IMR-90 (cell line): Measurements from ENCODE around the gene FAM120A. TPM values are rescaled to one million over a fixed set of nuclear protein-coding genes. Genes with fewer than 3 reads are reported as not detected.

Source experiments
- ATAC-seq: fragments of 200-7000 bp; cut with Tn5 transposase; 2 replicates; pipeline ENCODE4 v1.9.1; 2020; ENCODE audit warnings: low read depth, mild to moderate bottlenecking, moderate library complexity
- BruUV-seq: library from RNA; stranded (reverse); fragments of 400-500 nt; replicated peaks from 2 replicates; lab custom pipeline; 2021; lab: Mats Ljungman, UMichigan
- CTCF ChIA-PET: fragments of 300-600 bp; formaldehyde crosslinking; extraction: SDS; loops from one replicate; lab custom pipeline; 2021; ENCODE audit warnings: antibody characterized with exemption; lab: Yijun Ruan, JAX
- POLR2A ChIA-PET: fragments of 300-600 bp; sonication (Branson Sonifier 250); formaldehyde crosslinking; loops from one replicate; lab custom pipeline; 2022; ENCODE audit warnings: antibody characterized with exemption; ENCODE audit not compliant: unreplicated experiment; lab: Charles Lee
- DNase-seq: peaks from one replicate; pipeline ENCODE4 v3.0.0; 2013
- H2AFZ ChIP-seq: replicated peaks from 2 replicates; pipeline ENCODE3; 2013; ENCODE audit warnings: low read length, mild to moderate bottlenecking; ENCODE audit not compliant: poor library complexity
- H2AK5ac ChIP-seq: 2 replicates; pipeline ENCODE4 v1.6.1; 2013; ENCODE audit warnings: low read depth, low read length, inconsistent platforms
- H2AK9ac ChIP-seq: replicated peaks from 2 replicates; pipeline ENCODE3; 2013; ENCODE audit warnings: mild to moderate bottlenecking, low read depth, low read length, moderate library complexity; ENCODE audit not compliant: poor library complexity
- H2BK120ac ChIP-seq: 2 replicates; pipeline ENCODE4 v1.6.1; 2013; ENCODE audit warnings: low read depth, low read length, inconsistent platforms
- H2BK15ac ChIP-seq: 3 replicates; pipeline ENCODE4 v1.6.1; 2013; ENCODE audit warnings: low read depth, low read length, inconsistent platforms
- H2BK20ac ChIP-seq: 2 replicates; pipeline ENCODE4 v1.6.1; 2013; ENCODE audit warnings: low read depth, mild to moderate bottlenecking, inconsistent platforms, low read length, moderate library complexity
- H2BK5ac ChIP-seq: 2 replicates; pipeline ENCODE4 v1.6.1; 2013; ENCODE audit warnings: mild to moderate bottlenecking, low read depth, low read length, inconsistent platforms; ENCODE audit not compliant: poor library complexity, severe bottlenecking
- H3K14ac ChIP-seq: replicated peaks from 2 replicates; pipeline ENCODE4 v1.6.1; 2013; ENCODE audit warnings: low read depth, low read length, inconsistent platforms
- H3K18ac ChIP-seq: 2 replicates; pipeline ENCODE4 v1.6.1; 2013; ENCODE audit warnings: low read depth, low read length, control low read depth
- H3K23ac ChIP-seq: 2 replicates; pipeline ENCODE4 v1.6.1; 2013; ENCODE audit warnings: low read depth, low read length, inconsistent platforms
- H3K27ac ChIP-seq: 2 replicates; pipeline ENCODE4 v1.5.1; 2013; ENCODE audit warnings: mild to moderate bottlenecking, control low read depth, low read length; ENCODE audit not compliant: insufficient read depth
- H3K27me3 ChIP-seq: 2 replicates; pipeline ENCODE4 v1.6.1; 2013; ENCODE audit warnings: low read length; ENCODE audit not compliant: control insufficient read depth, insufficient read depth
- H3K36me3 ChIP-seq: 2 replicates; pipeline ENCODE4 v1.6.1; 2013; ENCODE audit warnings: low read length, mixed read lengths; ENCODE audit not compliant: control insufficient read depth, insufficient read depth
- H3K4ac ChIP-seq: 2 replicates; pipeline ENCODE4 v1.6.1; 2013; ENCODE audit warnings: low read depth, low read length, inconsistent platforms
- H3K4me1 ChIP-seq: 2 replicates; pipeline ENCODE4 v1.6.1; 2013; ENCODE audit warnings: low read length, mixed read lengths; ENCODE audit not compliant: control insufficient read depth, insufficient read depth
- H3K4me2 ChIP-seq: 2 replicates; pipeline ENCODE4 v1.6.1; 2013; ENCODE audit warnings: low read depth, mild to moderate bottlenecking, control low read depth, low read length, moderate library complexity
- H3K4me3 ChIP-seq: 2 replicates; pipeline ENCODE4 v1.5.1; 2013; ENCODE audit warnings: low read depth, mild to moderate bottlenecking, control low read depth, low read length, moderate library complexity; ENCODE audit not compliant: insufficient read depth
- H3K56ac ChIP-seq: 2 replicates; pipeline ENCODE4 v1.6.1; 2013; ENCODE audit warnings: low read length, inconsistent platforms; ENCODE audit not compliant: insufficient read depth; ENCODE audit errors: extremely low read depth
- H3K79me1 ChIP-seq, 2 experiments: 2 replicates each; pipeline ENCODE4 v1.6.1; 2013; ENCODE audit warnings: low read length in 2 of 2, inconsistent platforms in 1 of 2, low read depth in 1 of 2
- H3K9ac ChIP-seq: 2 replicates; pipeline ENCODE4 v1.6.1; 2013; ENCODE audit warnings: low read depth, low read length, control low read depth
- H3K9me1 ChIP-seq: 2 replicates; pipeline ENCODE4 v1.6.1; 2013; ENCODE audit warnings: low read length, inconsistent platforms; ENCODE audit not compliant: insufficient read depth
- H3K9me3 ChIP-seq: 2 replicates; pipeline ENCODE4 v1.6.1; 2013; ENCODE audit warnings: low read length; ENCODE audit not compliant: control insufficient read depth, insufficient read depth
- H4K20me1 ChIP-seq: 2 replicates; pipeline ENCODE4 v1.6.1; 2013; ENCODE audit warnings: low read length, inconsistent platforms; ENCODE audit not compliant: insufficient read depth
- H4K5ac ChIP-seq: 2 replicates; pipeline ENCODE4 v1.6.1; 2013; ENCODE audit warnings: mild to moderate bottlenecking, low read depth, low read length, control low read depth
- H4K8ac ChIP-seq, 2 experiments: 2 replicates each; pipeline ENCODE4 v1.6.1; 2013; ENCODE audit warnings: low read depth in 2 of 2, low read length in 2 of 2, control low read depth in 1 of 2, inconsistent platforms in 1 of 2
- H4K91ac ChIP-seq: 2 replicates; pipeline ENCODE4 v1.6.1; 2013; ENCODE audit warnings: low read depth, low read length, inconsistent platforms; ENCODE audit not compliant: insufficient read depth
- BHLHE40 ChIP-seq: fragments of 150-350 bp; IDR thresholded peaks from 2 replicates; pipeline ENCODE4 v1.6.1; 2016; ENCODE audit warnings: mild to moderate bottlenecking, low read depth, low read length
- CHD1 ChIP-seq: IDR thresholded peaks from 2 replicates; pipeline ENCODE4 v1.6.1; 2012; ENCODE audit warnings: low read depth, low read length, improper control_type of control experiment
- NFE2L2 ChIP-seq: fragments of 150-350 bp; IDR thresholded peaks from 2 replicates; pipeline ENCODE4 v1.6.1; 2016; ENCODE audit warnings: low read depth, mild to moderate bottlenecking, low read length
- POLR2A ChIP-seq: IDR thresholded peaks from 2 replicates; pipeline ENCODE4 v1.6.1; 2012; ENCODE audit warnings: mild to moderate bottlenecking, low read depth, low read length
- RFX5 ChIP-seq: IDR thresholded peaks from 2 replicates; pipeline ENCODE4 v1.8.0; 2012; ENCODE audit warnings: low read depth, mild to moderate bottlenecking, low read length, moderate library complexity
- WGBS, 2 experiments: methylation state at CpG; one replicate each; pipeline versions ENCODE4 v1.1.5 to v1.1.7; 2013; ENCODE audit warnings: missing lambda C conversion rate in 2 of 2; ENCODE audit not compliant: insufficient read length in 1 of 2; ENCODE audit errors: extremely low coverage in 2 of 2; 5-methylcytosine and 5-hydroxymethylcytosine counted together
- dilution Hi-C: fragments of 300-500 bp; cut with HindIII; formaldehyde crosslinking; loops from one replicate; pipeline ENCODE4 v1.14.3; 2018; ENCODE audit warnings: low sequenced_read_pairs; ENCODE audit not compliant: unreplicated experiment
- in situ Hi-C: fragments of 300-500 bp; cut with MboI; formaldehyde crosslinking; loops from 3 replicates; pipeline ENCODE4 v1.14.3; 2019; ENCODE audit warnings: low sequenced_read_pairs, inconsistent platforms, mixed read lengths
- intact Hi-C: fragments of 100-400 bp; cut with micrococcal nuclease; formaldehyde crosslinking; loops from 2 replicates; pipeline ENCODE4 v1.10.0; 2022
- polyA plus RNA-seq, 3 experiments: library from polyadenylated mRNA; depleted of rRNA; stranded (reverse); fragments of >200 nt; gene quantifications; 2 replicates each; pipeline ENCODE4 v1.2.3, GENCODE V29; 2012; ENCODE audit warnings: low replicate concordance in 1 of 3
- total RNA-seq: library from RNA; depleted of rRNA; stranded (reverse); fragments of >200 nt; gene quantifications from 2 replicates; pipeline ENCODE4 v1.2.3, GENCODE V29; 2012
- TF ChIP-seq, protein P1 (sequence below): conservative IDR thresholded peaks from 2 replicates; pipeline ENCODE4 v1.5.1; 2012; ENCODE audit warnings: mild to moderate bottlenecking, low read depth, low read length, improper control_type of control experiment
- TF ChIP-seq, protein P2 (sequence below): fragments of 150-350 bp; IDR thresholded peaks from 2 replicates; pipeline ENCODE4 v1.6.1; 2017; ENCODE audit warnings: mild to moderate bottlenecking, antibody characterized with exemption, low read length, low read depth

Gene FAM120A
- total and polyA plus RNA-seq, 2 of the 4 experiments (the other 2 are of a cell fraction) = 61.6 to 75.1 TPM

DNA sequence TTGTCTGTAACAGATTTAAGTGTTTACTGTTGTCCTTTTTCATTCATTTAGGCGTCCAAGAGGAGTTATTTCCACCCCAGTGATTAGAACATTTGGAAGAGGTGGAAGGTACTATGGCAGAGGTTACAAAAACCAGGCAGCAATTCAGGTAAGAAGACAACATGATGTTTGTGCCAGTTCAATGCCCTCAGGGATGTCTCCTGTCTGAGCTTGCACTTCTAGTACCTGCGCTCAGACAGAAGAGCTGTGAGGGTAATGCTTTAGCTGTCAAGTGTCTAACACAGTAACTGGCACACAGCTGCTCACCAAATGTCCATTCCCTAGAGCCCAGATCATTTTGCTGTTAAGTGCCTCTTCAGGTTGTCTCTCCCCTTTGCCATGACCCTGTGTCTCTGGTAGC, 110.7 kb downstream of the FAM120A start:
- dilution Hi-C loops = loop anchor here (10.0 kb wide), 1 partner anchor 97 kb away; no protein-coding TSS in a partner anchor
- 100% methylated on average over 1 of the region's 2 CpGs; no CpG with 5 or more reads in 1 of the 2 experiments for WGBS, 2 experiments
- in situ Hi-C loops = loop anchor here (10.0 to 25.0 kb wide), 2 partner anchors 107 to 450 kb away; partner anchors contain the start of genes FAM120A and FAM120AOS
- Histone ChIP-seq H4K5ac (no peak overlapping the region), H3K4ac (no peak overlapping the region), H3K4me2 (no peak overlapping the region), H3K4me3 (no peak overlapping the region), H4K20me1 (no peaks in the 10 kb centered on the region), H2AK9ac (no peak overlapping the region), H2BK20ac (no peak overlapping the region), H3K27ac (no peak overlapping the region), H3K18ac (no peak overlapping the region), H3K79me1 (peaks cover 3 to 5% of the 10 kb centered on the region in 2 experiments), H3K14ac (no peak overlapping the region), H2BK15ac (no peak overlapping the region), H3K9me3 (no peaks in the 10 kb centered on the region), H4K91ac (no peak overlapping the region), H4K8ac (no peak overlapping the region), H3K9me1 (peaks cover 2% of the 10 kb centered on the region), H3K27me3 (no peaks in the 10 kb centered on the region), H2BK5ac (no peak overlapping the region), H2AK5ac (no peak overlapping the region), H3K23ac (no peak overlapping the region), H3K36me3 (peaks cover 43% of the 10 kb centered on the region), H3K56ac (no peak overlapping the region), H3K4me1 (peaks cover 2% of the 10 kb centered on the region), H2AFZ (no peak overlapping the region), H2BK120ac (no peak overlapping the region), H3K9ac (no peak overlapping the region)
- TF ChIP-seq RFX5 = no peak
- TF ChIP-seq BHLHE40 = no peak
- TF ChIP-seq, protein P1, sequence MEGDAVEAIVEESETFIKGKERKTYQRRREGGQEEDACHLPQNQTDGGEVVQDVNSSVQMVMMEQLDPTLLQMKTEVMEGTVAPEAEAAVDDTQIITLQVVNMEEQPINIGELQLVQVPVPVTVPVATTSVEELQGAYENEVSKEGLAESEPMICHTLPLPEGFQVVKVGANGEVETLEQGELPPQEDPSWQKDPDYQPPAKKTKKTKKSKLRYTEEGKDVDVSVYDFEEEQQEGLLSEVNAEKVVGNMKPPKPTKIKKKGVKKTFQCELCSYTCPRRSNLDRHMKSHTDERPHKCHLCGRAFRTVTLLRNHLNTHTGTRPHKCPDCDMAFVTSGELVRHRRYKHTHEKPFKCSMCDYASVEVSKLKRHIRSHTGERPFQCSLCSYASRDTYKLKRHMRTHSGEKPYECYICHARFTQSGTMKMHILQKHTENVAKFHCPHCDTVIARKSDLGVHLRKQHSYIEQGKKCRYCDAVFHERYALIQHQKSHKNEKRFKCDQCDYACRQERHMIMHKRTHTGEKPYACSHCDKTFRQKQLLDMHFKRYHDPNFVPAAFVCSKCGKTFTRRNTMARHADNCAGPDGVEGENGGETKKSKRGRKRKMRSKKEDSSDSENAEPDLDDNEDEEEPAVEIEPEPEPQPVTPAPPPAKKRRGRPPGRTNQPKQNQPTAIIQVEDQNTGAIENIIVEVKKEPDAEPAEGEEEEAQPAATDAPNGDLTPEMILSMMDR = no peak
- TF ChIP-seq POLR2A = no peak
- TF ChIP-seq, protein P2, sequence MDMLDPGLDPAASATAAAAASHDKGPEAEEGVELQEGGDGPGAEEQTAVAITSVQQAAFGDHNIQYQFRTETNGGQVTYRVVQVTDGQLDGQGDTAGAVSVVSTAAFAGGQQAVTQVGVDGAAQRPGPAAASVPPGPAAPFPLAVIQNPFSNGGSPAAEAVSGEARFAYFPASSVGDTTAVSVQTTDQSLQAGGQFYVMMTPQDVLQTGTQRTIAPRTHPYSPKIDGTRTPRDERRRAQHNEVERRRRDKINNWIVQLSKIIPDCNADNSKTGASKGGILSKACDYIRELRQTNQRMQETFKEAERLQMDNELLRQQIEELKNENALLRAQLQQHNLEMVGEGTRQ = no peak
- no peak for TF ChIP-seq NFE2L2
- no peak for TF ChIP-seq CHD1
- intact Hi-C loops = loop anchor here (10.0 kb wide), 1 partner anchor 247 kb away; no protein-coding TSS in a partner anchor
- no peak for ATAC-seq
- no peak for DNase-seq
- BruUV-seq = no TSS peak
- CTCF ChIA-PET = interaction anchor here (0.5 to 1.8 kb wide), 2 partner anchors 76 to 109 kb away, joined by 4 to 5 read pairs; partner anchors contain the start of gene FAM120AOS
- POLR2A ChIA-PET = no interaction called here
